ENCODE data around the gene BRWD1.
A peak's percentile ranks its signal among the peaks of the same experiment; 100 is the strongest.

Gene BRWD1

GRCh38 chr21:39348040-39348354 lies 34.6 kb upstream of the BRWD1 start:
- TF ChIP-seq ZNF70 (CRISPR knock-in tag; IDR thresholded peaks at IDR 0.05) (no peak), ZFP30 (CRISPR knock-in tag; IDR thresholded peaks at IDR 0.05) (no peak), PATZ1 (CRISPR knock-in tag; IDR thresholded peaks at IDR 0.05; ENCODE audit: borderline replicate concordance) (no peak), CREB5 (CRISPR knock-in tag; IDR thresholded peaks at IDR 0.05; ENCODE audit: low read depth) (no peak), POU6F1 (CRISPR knock-in tag; IDR thresholded peaks at IDR 0.05; ENCODE audit: borderline replicate concordance, low read depth) (no peak)
- peak; percentile 2 for ATAC-seq

GRCh38 chr21:39347537-39347936 lies 34.1 kb upstream of the BRWD1 start:
- no peak for ATAC-seq
- no peak for TF ChIP-seq TCF4 (CRISPR knock-in tag; IDR thresholded peaks at IDR 0.05; ENCODE audit: borderline replicate concordance)
- TF ChIP-seq ZNF8 (CRISPR knock-in tag; IDR thresholded peaks at IDR 0.05), result no peak
- no peak for TF ChIP-seq TSHZ2 (CRISPR knock-in tag; IDR thresholded peaks at IDR 0.05)
- TF ChIP-seq TOX (CRISPR knock-in tag; IDR thresholded peaks at IDR 0.05; ENCODE audit: borderline replicate concordance), result no peak
- TF ChIP-seq ARNTL (CRISPR knock-in tag; IDR thresholded peaks at IDR 0.05; ENCODE audit: borderline replicate concordance, low read depth), result no peak
- TF ChIP-seq CSDC2 (CRISPR knock-in tag; IDR thresholded peaks at IDR 0.05), result no peak
- no peak for TF ChIP-seq ZFP30 (CRISPR knock-in tag; IDR thresholded peaks at IDR 0.05)
- TF ChIP-seq POU6F1 (CRISPR knock-in tag; IDR thresholded peaks at IDR 0.05; ENCODE audit: borderline replicate concordance, low read depth), result no peak
- TF ChIP-seq ZC3H10 (CRISPR knock-in tag; IDR thresholded peaks at IDR 0.05), result no peak
- TF ChIP-seq PATZ1 (CRISPR knock-in tag; IDR thresholded peaks at IDR 0.05; ENCODE audit: borderline replicate concordance), result no peak
- TF ChIP-seq OSR1 (CRISPR knock-in tag; IDR thresholded peaks at IDR 0.05), result no peak
- no peak for TF ChIP-seq ESRRG (CRISPR knock-in tag; IDR thresholded peaks at IDR 0.05)
- TF ChIP-seq RARB (CRISPR knock-in tag; IDR thresholded peaks at IDR 0.05), result no peak
- TF ChIP-seq CREB5 (CRISPR knock-in tag; IDR thresholded peaks at IDR 0.05; ENCODE audit: low read depth), result no peak
- no peak for TF ChIP-seq ZFP3 (CRISPR knock-in tag; IDR thresholded peaks at IDR 0.05)
- no peak for TF ChIP-seq ISL1 (CRISPR knock-in tag; IDR thresholded peaks at IDR 0.05)
- no peak for TF ChIP-seq ZNF70 (CRISPR knock-in tag; IDR thresholded peaks at IDR 0.05)

All from SK-N-SH treated with all-trans-retinoic acid at 6 μM for 48 hours (cell line).